22Rv1 (cell line): ENCODE measurements around the gene ADCY1.

Experiments
- CTCF ChIP-seq: fragments of 450-650 bp; IDR thresholded peaks from 2 replicates; pipeline ENCODE4 v1.5.1; 2017; ENCODE audit warnings: mild to moderate bottlenecking
- ZFX ChIP-seq: fragments of 450-650 bp; IDR thresholded peaks from 2 replicates; pipeline ENCODE4 v1.6.1; 2017; ENCODE audit warnings: antibody characterized with exemption, borderline replicate concordance

- no peak for TF ChIP-seq CTCF
- no peak for TF ChIP-seq ZFX
Measured at GRCh38 chr7:45578022-45578421, 3.9 kb downstream of the ADCY1 start.
